ENCODE measurements around the gene OTUB1. TPM values are rescaled to one million over a fixed set of nuclear protein-coding genes. Genes with fewer than 3 reads are reported as not detected.

Gene OTUB1
- total and polyA plus RNA-seq, 9 of the 15 experiments (the other 6 are each of a cell fraction or from before 2014, with no cell fraction given): 29.5 to 134 (median 66.1) TPM

- no peak for TF ChIP-seq ZNF696 (CRISPR knock-in tag; conservative IDR thresholded peaks at IDR 0.05)
- peak in 1 of 2 experiments; percentile 30; a peak in 2 of 4 replicates for TF ChIP-seq KDM1A (IDR thresholded peaks at IDR 0.05)
- no peak for TF ChIP-seq SMARCC2 (IDR thresholded peaks at IDR 0.05; ENCODE audit: low read depth)
- no peak for TF ChIP-seq ZNF512 (tag; IDR thresholded peaks at IDR 0.05)
- TF ChIP-seq ZFP36 (IDR thresholded peaks at IDR 0.05; ENCODE audit: low read depth, low read length, partially characterized antibody): no peak
- peak; percentile 93 for TF ChIP-seq NFRKB (IDR thresholded peaks at IDR 0.05; ENCODE audit: low read depth)
- no peak for TF ChIP-seq SIX5 (IDR thresholded peaks at IDR 0.05; ENCODE audit: borderline replicate concordance in 1 of 2, insufficient read depth in 1 of 2, low read depth in 1 of 2, low read length in 2 of 2)
- TF ChIP-seq PCBP1 (IDR thresholded peaks at IDR 0.05; ENCODE audit: low read depth, low read length, poor library complexity, severe bottlenecking): peak; percentile 72
- TF ChIP-seq MLX (CRISPR knock-in tag; conservative IDR thresholded peaks at IDR 0.05): no peak
- TF ChIP-seq THRA (IDR thresholded peaks at IDR 0.05): no peak
- peak; percentile 91 for TF ChIP-seq TBP (optimal IDR thresholded peaks at IDR 0.05; ENCODE audit: low read depth, low read length)
- no peak for TF ChIP-seq ARHGAP35 (IDR thresholded peaks at IDR 0.05; ENCODE audit: partially characterized antibody)
- TF ChIP-seq ZNF785 (CRISPR knock-in tag; IDR thresholded peaks at IDR 0.05): no peak
- no peak for TF ChIP-seq FOXM1 (IDR thresholded peaks at IDR 0.05; ENCODE audit: low read depth)
- TF ChIP-seq FOXM1 (CRISPR knock-in tag; IDR thresholded peaks at IDR 0.05; ENCODE audit: low read depth): no peak
- TF ChIP-seq LARP7 (IDR thresholded peaks at IDR 0.05): no peak
- TF ChIP-seq TEAD4 (IDR thresholded peaks at IDR 0.05; ENCODE audit: low read length): no peak
- no peak for TF ChIP-seq TEAD4 (CRISPR knock-in tag; IDR thresholded peaks at IDR 0.05; ENCODE audit: borderline replicate concordance)
- TF ChIP-seq ZNF384 (IDR thresholded peaks at IDR 0.05; ENCODE audit: low read depth, low read length): no peak
- TF ChIP-seq MBD2 (IDR thresholded peaks at IDR 0.05; ENCODE audit: borderline replicate concordance, low read depth): peak; percentile 72; the same call in 1 of the 2 replicates
Measured at GRCh38 chr11:63986156-63986931, at the start of gene OTUB1 (continued).

Measured in K562 (cell line).